ENCODE data around the gene GRK2.

The GRK2 gene

DNA sequence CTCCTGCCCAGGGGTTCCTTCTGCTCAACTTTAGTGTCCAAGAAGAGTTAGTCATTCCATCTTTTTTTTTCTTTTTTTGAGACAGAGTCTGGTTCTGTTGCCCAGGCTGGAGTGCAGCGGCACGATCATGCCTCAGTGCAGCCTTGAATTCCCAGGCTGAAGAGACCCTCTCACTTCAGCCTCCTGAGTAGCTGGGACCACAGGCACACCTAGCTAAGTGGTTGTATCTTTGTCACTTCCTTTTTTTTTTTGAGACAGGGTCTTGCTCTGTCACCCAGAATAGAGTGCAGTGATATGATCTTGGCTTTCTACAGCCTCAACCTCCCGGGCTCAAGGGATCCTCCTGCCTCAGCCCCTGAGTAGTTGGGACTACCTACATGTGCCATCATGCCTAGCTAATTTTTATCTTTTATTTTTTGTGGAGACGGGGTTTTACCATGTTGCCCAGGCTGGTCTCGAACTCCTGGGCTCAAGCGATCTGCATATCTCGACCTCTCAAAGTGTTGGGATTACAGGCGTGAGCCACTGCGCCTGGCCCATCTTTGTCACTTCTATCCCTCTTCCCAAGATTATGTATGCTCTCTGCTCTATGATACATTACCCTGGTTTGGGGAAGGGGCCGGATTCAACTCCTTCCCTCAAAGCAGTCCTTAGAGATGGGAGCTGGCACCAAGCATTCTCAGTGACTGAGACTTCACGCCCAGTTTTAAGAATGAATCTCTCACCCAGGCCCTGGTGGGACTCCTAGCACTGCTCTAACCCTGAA lies 47.0 kb downstream of the GRK2 start:
- Histone ChIP-seq H3K4me3 (ENCODE audit: low read depth in 1 of 2, low read length in 1 of 2) (peak overlapping the region; percentile 25 to 53), H3K4me1 (ENCODE audit: control insufficient read depth in 1 of 2, insufficient read depth in 1 of 2, low read depth in 1 of 2, low read length in 1 of 2) (peaks cover 54 to 57% of the 10 kb centered on the region in 2 experiments), H3K36me3 (peaks cover 38% of the 10 kb centered on the region), H3K27ac (peak overlapping the region; percentile 93), H3K27me3 (no peaks in the 10 kb centered on the region), H3K9me3 (no peaks in the 10 kb centered on the region)
- TF ChIP-seq, protein P1, sequence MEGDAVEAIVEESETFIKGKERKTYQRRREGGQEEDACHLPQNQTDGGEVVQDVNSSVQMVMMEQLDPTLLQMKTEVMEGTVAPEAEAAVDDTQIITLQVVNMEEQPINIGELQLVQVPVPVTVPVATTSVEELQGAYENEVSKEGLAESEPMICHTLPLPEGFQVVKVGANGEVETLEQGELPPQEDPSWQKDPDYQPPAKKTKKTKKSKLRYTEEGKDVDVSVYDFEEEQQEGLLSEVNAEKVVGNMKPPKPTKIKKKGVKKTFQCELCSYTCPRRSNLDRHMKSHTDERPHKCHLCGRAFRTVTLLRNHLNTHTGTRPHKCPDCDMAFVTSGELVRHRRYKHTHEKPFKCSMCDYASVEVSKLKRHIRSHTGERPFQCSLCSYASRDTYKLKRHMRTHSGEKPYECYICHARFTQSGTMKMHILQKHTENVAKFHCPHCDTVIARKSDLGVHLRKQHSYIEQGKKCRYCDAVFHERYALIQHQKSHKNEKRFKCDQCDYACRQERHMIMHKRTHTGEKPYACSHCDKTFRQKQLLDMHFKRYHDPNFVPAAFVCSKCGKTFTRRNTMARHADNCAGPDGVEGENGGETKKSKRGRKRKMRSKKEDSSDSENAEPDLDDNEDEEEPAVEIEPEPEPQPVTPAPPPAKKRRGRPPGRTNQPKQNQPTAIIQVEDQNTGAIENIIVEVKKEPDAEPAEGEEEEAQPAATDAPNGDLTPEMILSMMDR (IDR thresholded peaks at IDR 0.05) = no peak

DNA sequence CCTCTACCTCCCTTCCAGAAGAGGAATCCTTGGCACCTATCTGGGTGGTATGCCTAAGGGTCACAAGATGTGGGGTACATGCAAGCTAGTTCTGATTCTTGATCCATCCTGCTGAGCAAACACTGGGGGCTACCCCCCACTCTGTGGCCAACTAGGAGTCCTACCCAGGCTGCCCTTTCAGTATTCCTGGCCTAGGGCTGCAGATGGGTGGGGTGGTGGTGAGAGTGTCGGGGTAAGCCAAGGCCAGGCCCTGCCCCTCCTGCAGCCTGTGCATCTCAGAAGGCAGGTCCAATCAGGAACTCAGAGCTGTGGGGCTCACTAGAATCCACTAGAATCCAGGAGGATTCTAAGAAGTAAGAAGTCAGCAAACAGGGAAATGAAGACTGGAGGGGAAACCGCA lies 47.9 kb downstream of the GRK2 start:
- TF ChIP-seq, protein P1 (IDR thresholded peaks at IDR 0.05) = no peak
- Histone ChIP-seq H3K9me3 (no peaks in the 10 kb centered on the region), H3K27ac (peak overlapping the region; percentile 93), H3K4me3 (ENCODE audit: low read depth in 1 of 2, low read length in 1 of 2) (no peak overlapping the region), H3K27me3 (peaks cover 4% of the 10 kb centered on the region), H3K4me1 (ENCODE audit: control insufficient read depth in 1 of 2, insufficient read depth in 1 of 2, low read depth in 1 of 2, low read length in 1 of 2) (peaks cover 57 to 59% of the 10 kb centered on the region in 2 experiments), H3K36me3 (peaks cover 29% of the 10 kb centered on the region)

DNA sequence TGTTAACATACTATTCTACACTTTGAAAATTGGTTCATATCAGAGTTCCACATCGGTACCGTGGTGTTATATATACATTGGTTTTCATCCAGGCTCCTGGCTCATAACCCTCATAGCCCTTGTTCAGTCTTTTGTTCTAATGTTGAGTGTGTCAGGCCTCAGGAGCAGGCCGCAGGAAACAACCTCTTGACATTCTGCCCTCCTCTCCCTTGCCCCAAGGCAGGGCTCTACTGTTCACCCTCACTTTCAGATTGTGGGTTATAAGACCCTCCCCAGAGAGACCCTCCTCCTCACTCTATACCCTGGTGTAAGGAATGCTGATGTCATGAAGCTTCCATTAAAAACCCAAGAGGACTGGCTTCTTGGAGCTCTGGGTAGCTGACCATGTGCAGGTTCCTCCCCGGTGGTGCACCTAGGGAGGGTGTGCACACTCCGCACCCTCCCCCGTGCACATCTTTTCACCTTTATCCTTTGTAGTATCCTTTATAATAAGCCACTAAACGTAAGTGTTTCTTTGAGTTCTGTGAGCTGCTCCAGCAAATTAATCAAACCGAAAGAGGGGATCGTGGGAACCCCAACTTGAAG lies 49.1 kb downstream of the GRK2 start:
- H3K36me3 ChIP-seq = peaks cover 17% of the 10 kb centered on the region
- H3K27ac ChIP-seq = no peak overlapping the region
- H3K9me3 ChIP-seq = no peaks in the 10 kb centered on the region
- H3K4me3 ChIP-seq (ENCODE audit: low read depth in 1 of 2, low read length in 1 of 2) = no peak overlapping the region
- H3K27me3 ChIP-seq = peaks cover 4% of the 10 kb centered on the region
- TF ChIP-seq, protein P1 (IDR thresholded peaks at IDR 0.05) = no peak
- H3K4me1 ChIP-seq (ENCODE audit: control insufficient read depth in 1 of 2, insufficient read depth in 1 of 2, low read depth in 1 of 2, low read length in 1 of 2) = peaks cover 57 to 59% of the 10 kb centered on the region in 2 experiments

DNA sequence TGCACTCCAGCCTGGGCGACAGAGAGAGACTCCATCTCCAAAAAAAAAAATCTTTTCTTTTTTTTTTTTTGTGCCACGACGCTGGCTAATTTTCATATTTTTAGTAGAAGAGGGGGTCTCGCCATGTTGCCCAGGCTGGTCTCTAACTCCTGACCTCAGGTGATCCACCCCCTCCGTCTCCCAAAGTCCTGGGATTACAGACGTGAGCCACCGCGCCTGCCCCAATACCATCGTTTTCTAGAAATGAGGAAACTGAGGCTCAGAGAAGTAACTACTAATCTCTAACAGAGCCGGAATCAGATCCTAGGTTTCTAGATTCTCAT lies 50.6 kb downstream of the GRK2 start:
- peak overlapping the region; percentile 82 to 85 for H3K4me3 ChIP-seq (ENCODE audit: low read depth in 1 of 2, low read length in 1 of 2)
- peak overlapping the region; percentile 89 for H3K27ac ChIP-seq
- TF ChIP-seq, protein P1 (IDR thresholded peaks at IDR 0.05) = no peak
- peaks cover 3% of the 10 kb centered on the region for H3K36me3 ChIP-seq
- H3K9me3 ChIP-seq = no peaks in the 10 kb centered on the region
- H3K27me3 ChIP-seq = peaks cover 4% of the 10 kb centered on the region
- peaks cover 48 to 51% of the 10 kb centered on the region in 2 experiments for H3K4me1 ChIP-seq (ENCODE audit: control insufficient read depth in 1 of 2, insufficient read depth in 1 of 2, low read depth in 1 of 2, low read length in 1 of 2)

DNA sequence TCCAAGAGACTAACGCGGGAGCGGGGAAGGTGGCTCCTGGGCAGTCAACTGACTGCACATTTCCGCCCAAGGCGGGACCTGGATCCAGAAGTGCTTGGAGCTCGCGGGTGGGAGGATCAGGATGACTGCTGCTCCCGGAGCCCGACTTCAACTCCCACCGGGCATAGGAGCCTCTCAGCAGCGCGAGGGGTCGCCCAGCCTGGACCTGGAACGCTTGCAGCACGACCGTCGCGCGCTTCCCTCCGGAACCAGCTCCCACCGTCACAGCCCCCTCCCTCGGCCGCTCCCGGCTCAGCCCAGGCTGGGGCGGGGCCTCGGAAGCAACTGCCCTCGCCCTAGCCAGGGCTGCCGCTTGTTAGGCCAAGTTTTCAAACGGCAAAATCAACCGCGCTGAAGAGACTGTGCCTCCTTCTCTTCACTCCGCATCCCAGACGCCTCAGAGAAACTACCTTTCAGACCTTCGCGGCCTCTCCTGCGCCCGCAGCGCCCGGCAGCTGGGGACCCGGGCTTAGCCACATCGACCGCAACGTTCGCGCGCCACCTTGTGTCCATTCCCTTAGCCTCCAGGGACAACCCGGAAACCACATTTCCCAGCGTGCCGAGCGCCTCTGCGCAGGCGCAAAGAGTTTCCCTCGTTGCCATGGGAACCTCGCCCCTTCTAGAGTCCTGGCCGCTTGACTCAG lies 51.1 kb downstream of the GRK2 start:
- H3K4me3 ChIP-seq (ENCODE audit: low read depth in 1 of 2, low read length in 1 of 2) = peak overlapping the region; percentile 82 to 85
- peaks cover 43 to 46% of the 10 kb centered on the region in 2 experiments for H3K4me1 ChIP-seq (ENCODE audit: control insufficient read depth in 1 of 2, insufficient read depth in 1 of 2, low read depth in 1 of 2, low read length in 1 of 2)
- peak overlapping the region; percentile 89 for H3K27ac ChIP-seq
- H3K9me3 ChIP-seq = no peaks in the 10 kb centered on the region
- no peaks in the 10 kb centered on the region for H3K36me3 ChIP-seq
- TF ChIP-seq, protein P1 (IDR thresholded peaks at IDR 0.05) = peak; percentile 98
- H3K27me3 ChIP-seq = peaks cover 4% of the 10 kb centered on the region
